Heart left ventricle (tissue), 13 donors: ENCODE measurements around the gene KIAA1614.

ENCODE experiments used
- CTCF ChIP-seq, 12 donors: fragments of 200-600 bp; sonication (generic) in 4 of 12; IDR thresholded peaks; one replicate each; pipeline versions ENCODE4 v1.5.0 to v1.8.0; 2018 to 2022; ENCODE audit warnings: antibody characterized with exemption in 12 of 12, mild to moderate bottlenecking in 5 of 12
- POLR2A ChIP-seq, 2 donors: fragments of 450-650 bp; IDR thresholded peaks; one replicate each; pipeline ENCODE4 v1.6.1; 2017; ENCODE audit warnings: antibody characterized with exemption in 2 of 2, mild to moderate bottlenecking in 2 of 2, moderate library complexity in 2 of 2
- donor health status: ischemic (EF 13 %, LVEDD 7.1; RV severe dilation, severe dysfunction).
- donor health status: DM: no; HTN: yes; CAD: no.
- donor health status: DM: no; HTN: no; CAD: no.
- donor health status: ischemic (EF 25% LVEDD 6.9; RV normal size, moderate dysfunction).
- donor health status: ischemic (EF 25% LVEDD 5.7; RV mildly dilated, moderate dysfunction).
- donor health status: ischemic (EF 35%, LVEDD 5.7; RV mildly dilated, moderate dysfunction).
- donor health status: nonischemic (EF 11% LVEDD 7.7; RV severe dilation, severe dysfunction).
- donor health status: DM: yes; HTN: yes; CAD: no.
- donor health status: PGD.
- donor health status: ischemic (EF 29% LVEDD 5.4; RV normal size, mild dysfunction).
- donor health status: nonischemic (EF 23%, LVEDD 6.1; RV moderate dilation, normal function).

GRCh38 chr1:180964595-180964994 lies 51.9 kb downstream of the KIAA1614 start:
- TF ChIP-seq CTCF (IDR thresholded peaks at IDR 0.05) (no peak), POLR2A (IDR thresholded peaks at IDR 0.05) (no peak)
